ENCODE results near the gene DLG2. TPM values are rescaled to one million over a fixed set of nuclear protein-coding genes. Genes with fewer than 3 reads are reported as not detected.

DLG2 gene
- total RNA-seq, 1 donor from 2014 or later = 2.4 TPM

- H3K27ac Mint-ChIP-seq = no peak overlapping the region
- H3K9me3 Mint-ChIP-seq (ENCODE audit: low read depth) = peaks cover 22% of the 10 kb centered on the region
- no peak for TF ChIP-seq CTCF (IDR thresholded peaks at IDR 0.05; ENCODE audit: unreplicated experiment)
- no peaks in the 10 kb centered on the region for H3K36me3 Mint-ChIP-seq (ENCODE audit: insufficient read depth)
- peaks cover 13% of the 10 kb centered on the region for H3K4me1 Mint-ChIP-seq (ENCODE audit: low read depth)
- no peak overlapping the region for H3K4me3 Mint-ChIP-seq (ENCODE audit: low read depth)
- DNase-seq (ENCODE audit: low spot score, unreplicated experiment) = no peak
- H3K27me3 Mint-ChIP-seq = no peaks in the 10 kb centered on the region
Measured at GRCh38 chr11:83855237-83855636, 1771.9 kb downstream of the DLG2 start.

GRCh38 chr11:83852775-83853442, 1774.2 kb downstream of the DLG2 start:
- no peak for DNase-seq (ENCODE audit: low spot score, unreplicated experiment)
- peaks cover 13% of the 10 kb centered on the region for H3K4me1 Mint-ChIP-seq (ENCODE audit: low read depth)
- no peak overlapping the region for H3K27ac Mint-ChIP-seq
- H3K9me3 Mint-ChIP-seq (ENCODE audit: low read depth) = peaks cover 14% of the 10 kb centered on the region
- no peaks in the 10 kb centered on the region for H3K36me3 Mint-ChIP-seq (ENCODE audit: insufficient read depth)
- no peak overlapping the region for H3K4me3 Mint-ChIP-seq (ENCODE audit: low read depth)
- no peak for TF ChIP-seq CTCF (IDR thresholded peaks at IDR 0.05; ENCODE audit: unreplicated experiment)
- no peaks in the 10 kb centered on the region for H3K27me3 Mint-ChIP-seq

GRCh38 chr11:83852012-83852411, 1775.1 kb downstream of the DLG2 start:
- TF ChIP-seq CTCF (IDR thresholded peaks at IDR 0.05; ENCODE audit: unreplicated experiment) = no peak
- H3K4me3 Mint-ChIP-seq (ENCODE audit: low read depth) = no peak overlapping the region
- H3K36me3 Mint-ChIP-seq (ENCODE audit: insufficient read depth) = no peaks in the 10 kb centered on the region
- peaks cover 5% of the 10 kb centered on the region for H3K9me3 Mint-ChIP-seq (ENCODE audit: low read depth)
- no peaks in the 10 kb centered on the region for H3K27me3 Mint-ChIP-seq
- H3K4me1 Mint-ChIP-seq (ENCODE audit: low read depth) = peaks cover 13% of the 10 kb centered on the region
- DNase-seq (ENCODE audit: low spot score, unreplicated experiment) = no peak
- no peak overlapping the region for H3K27ac Mint-ChIP-seq

GRCh38 chr11:83847467-83848034, 1779.6 kb downstream of the DLG2 start:
- no peak for TF ChIP-seq CTCF (IDR thresholded peaks at IDR 0.05; ENCODE audit: unreplicated experiment)
- H3K27ac Mint-ChIP-seq = no peak overlapping the region
- H3K9me3 Mint-ChIP-seq (ENCODE audit: low read depth) = no peaks in the 10 kb centered on the region
- H3K4me3 Mint-ChIP-seq (ENCODE audit: low read depth) = no peak overlapping the region
- no peak for DNase-seq (ENCODE audit: low spot score, unreplicated experiment)
- H3K36me3 Mint-ChIP-seq (ENCODE audit: insufficient read depth) = no peaks in the 10 kb centered on the region
- peaks cover 5% of the 10 kb centered on the region for H3K4me1 Mint-ChIP-seq (ENCODE audit: low read depth)
- H3K27me3 Mint-ChIP-seq = no peaks in the 10 kb centered on the region

GRCh38 chr11:83845797-83846196, 1781.3 kb downstream of the DLG2 start:
- no peak for TF ChIP-seq CTCF (IDR thresholded peaks at IDR 0.05; ENCODE audit: unreplicated experiment)
- Mint-ChIP-seq H3K27me3 (no peaks in the 10 kb centered on the region), H3K4me3 (ENCODE audit: low read depth) (no peak overlapping the region), H3K36me3 (ENCODE audit: insufficient read depth) (no peaks in the 10 kb centered on the region), H3K27ac (no peak overlapping the region), H3K9me3 (ENCODE audit: low read depth) (no peaks in the 10 kb centered on the region), H3K4me1 (ENCODE audit: low read depth) (no peaks in the 10 kb centered on the region)
- no peak for DNase-seq (ENCODE audit: low spot score, unreplicated experiment)
